ENCODE measurements around the gene CLINT1. TPM values are rescaled to one million over a fixed set of nuclear protein-coding genes. Genes with fewer than 3 reads are reported as not detected.

The CLINT1 gene
- total and polyA plus RNA-seq, 12 donors = 15.1 to 54.7 (median 50.7) TPM

- peaks cover 0 to 40% (median 31%) of the 10 kb centered on the region in 9 donors for H3K4me1 ChIP-seq
- DNase-seq (no peak), ATAC-seq (no peak)
- H3K27me3 ChIP-seq = no peaks in the 10 kb centered on the region
- peaks cover 0 to 4% (median 0%) of the 10 kb centered on the region in 11 donors for H3K9me3 ChIP-seq
- intact Hi-C loops (cut with DNase I) = loop anchor here (1.0 to 10.0 kb wide), 10 partner anchors 38 to 1308 kb away; no protein-coding TSS in a partner anchor
- 52 to 57% methylated on average over 1 of the region's 1 CpG for WGBS, 2 donors
- peak; percentile 53 to 81 (median 66) for TF ChIP-seq CTCF (IDR thresholded peaks at IDR 0.05)
- H3K4me3 ChIP-seq = no peak overlapping the region
- H3K36me3 ChIP-seq = peaks cover 0 to 50% (median 14%) of the 10 kb centered on the region in 9 donors
- no peak overlapping the region for H3K27ac ChIP-seq
Measured at GRCh38 chr5:157816682-157817386, 42.1 kb downstream of the CLINT1 start.

DNA sequence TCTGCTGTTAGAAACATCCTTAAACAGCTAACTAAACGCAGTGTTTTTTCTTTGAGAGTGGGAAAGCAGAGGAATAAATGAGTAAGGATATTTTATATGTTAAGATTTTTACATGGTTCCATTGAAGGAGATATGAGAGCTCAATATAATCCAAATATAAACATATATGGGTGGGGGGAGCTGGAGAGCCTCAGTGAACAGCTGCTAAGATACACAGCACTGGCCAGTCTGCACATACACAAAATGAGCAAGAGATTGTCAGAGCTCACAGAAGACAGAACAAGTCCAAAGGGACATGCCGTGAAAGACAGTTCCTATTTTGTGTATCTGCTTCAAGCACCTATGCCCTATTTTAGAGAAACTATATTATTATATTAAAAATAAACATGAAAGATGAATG is 46.9 kb downstream of the CLINT1 start:
- intact Hi-C loops (cut with DNase I) = loop anchor here in 5 of 10 donors (10.0 kb wide), 3 partner anchors 133 to 1313 kb away; no protein-coding TSS in a partner anchor
- Histone ChIP-seq H3K27me3 (no peaks in the 10 kb centered on the region), H3K27ac (peak overlapping the region in 1 of 10 donors; percentile 48), H3K4me1 (peaks cover 0 to 25% (median 2%) of the 10 kb centered on the region in 9 donors), H3K4me3 (no peak overlapping the region), H3K9me3 (no peaks in the 10 kb centered on the region), H3K36me3 (peaks cover 0 to 95% (median 19%) of the 10 kb centered on the region in 9 donors)
- TF ChIP-seq CTCF (IDR thresholded peaks at IDR 0.05) = no peak
- 75 to 85% methylated on average over 2 of the region's 2 CpGs for WGBS, 2 donors
- DNase-seq (no peak), ATAC-seq (no peak)

- H3K9me3 ChIP-seq = no peaks in the 10 kb centered on the region
- DNase-seq = no peak
- peaks cover 0 to 100% (median 37%) of the 10 kb centered on the region in 9 donors for H3K36me3 ChIP-seq
- WGBS, 2 donors = 82 to 88% methylated on average over 2 of the region's 2 CpGs
- H3K4me3 ChIP-seq = no peak overlapping the region
- no peak for ATAC-seq
- no peaks in the 10 kb centered on the region for H3K27me3 ChIP-seq
- intact Hi-C loops (cut with DNase I) = no loop called here
- H3K27ac ChIP-seq = no peak overlapping the region
- H3K4me1 ChIP-seq = peaks cover 0 to 22% (median 0%) of the 10 kb centered on the region in 9 donors
- no peak for TF ChIP-seq CTCF (IDR thresholded peaks at IDR 0.05)
Measured at GRCh38 chr5:157808043-157808442, 50.9 kb downstream of the CLINT1 start.

- peaks cover 0 to 3% (median 0%) of the 10 kb centered on the region in 9 donors for H3K4me1 ChIP-seq
- H3K36me3 ChIP-seq = peaks cover 0 to 87% (median 26%) of the 10 kb centered on the region in 9 donors
- no peaks in the 10 kb centered on the region for H3K27me3 ChIP-seq
- intact Hi-C loops (cut with DNase I) = no loop called here
- H3K9me3 ChIP-seq = no peaks in the 10 kb centered on the region
- no peak for TF ChIP-seq CTCF (IDR thresholded peaks at IDR 0.05)
- H3K27ac ChIP-seq = no peak overlapping the region
- WGBS, 2 donors = 95 to 96% methylated on average over 6 of the region's 6 CpGs
- no peak for DNase-seq
- H3K4me3 ChIP-seq = no peak overlapping the region
- no peak for ATAC-seq
Measured at GRCh38 chr5:157802736-157803135, 56.2 kb downstream of the CLINT1 start.

Data from heart right ventricle (tissue), 16 donors.